Adrenal gland (tissue), 12 donors: ENCODE data around the gene ST6GALNAC4. TPM values are rescaled to one million over a fixed set of nuclear protein-coding genes. Genes with fewer than 3 reads are reported as not detected.
A peak's percentile ranks its signal among the peaks of the same experiment; 100 is the strongest.

ENCODE experiments used
- DNase-seq, 7 donors: peaks; one replicate each; pipeline ENCODE4 v3.0.0-alpha.2; 2019 to 2020
- H3K27ac ChIP-seq, 5 donors: fragments of 200-600 bp; sonication (generic) in 4 of 5; 1 replicate in 3 of 5; 2 replicates in 2 of 5; pipeline versions ENCODE4 v1.5.1 to v1.8.0; 2016 to 2020; ENCODE audit warnings: mild to moderate bottlenecking in 1 of 5
- H3K27me3 ChIP-seq: fragments of 200-600 bp; 2 replicates; pipeline ENCODE4 v1.8.0; 2021
- H3K36me3 ChIP-seq, 2 donors: fragments of 200-600 bp; replicated peaks in 1 of 2; 1 replicate in 1 of 2; 2 replicates in 1 of 2; pipeline versions ENCODE4 v1.5.1 to v1.8.0; 2018 to 2022
- H3K4me1 ChIP-seq, 2 donors: fragments of 200-600 bp; replicated peaks in 1 of 2; 1 replicate in 1 of 2; 2 replicates in 1 of 2; pipeline versions ENCODE4 v1.5.1 to v1.8.0; 2018 to 2021
- H3K4me3 ChIP-seq, 4 donors: fragments of 200-600 bp; sonication (generic) in 3 of 4; one replicate each; pipeline ENCODE4 v1.5.1; 2016 to 2018
- H3K9me3 ChIP-seq, 3 donors: fragments of 200-600 bp; sonication (generic) in 1 of 3; replicated peaks in 1 of 3; 1 replicate in 2 of 3; 2 replicates in 1 of 3; pipeline versions ENCODE4 v1.5.1 to v1.8.0; 2016 to 2021
- POLR2A ChIP-seq, 2 donors: fragments of 450-650 bp; IDR thresholded peaks; one replicate each; pipeline ENCODE4 v1.6.1; 2017; ENCODE audit warnings: antibody characterized with exemption in 2 of 2, mild to moderate bottlenecking in 2 of 2, moderate library complexity in 1 of 2
- WGBS, 4 donors: extraction: QIAGEN DNeasy Blood & Tissue Kit in 2 of 4; methylation state at CpG; one replicate each; pipeline versions ENCODE4 v1.1.5 to v1.1.7; 2013 to 2017; 5-methylcytosine and 5-hydroxymethylcytosine counted together
- intact Hi-C, 2 donors: fragments of 100-400 bp; cut with DNase I; formaldehyde crosslinking; loops; one replicate each; pipeline versions ENCODE4 v1.14.1 to v1.15.0; 2022 to 2023
- polyA plus RNA-seq, 3 donors: library from polyadenylated mRNA; stranded (reverse); fragments of 200-250 nt in 2 of 3; fragments of 350-450 nt in 1 of 3; fragmentation: Illumina TruSeq in 1 of 3; extraction: RNeasy Lipid Tissue Mini Kit (QIAGEN cat#74804) in 1 of 3; gene quantifications; one replicate each; pipeline ENCODE4 v1.2.3, GENCODE V29; 2013 to 2014
- total RNA-seq, 9 donors: library from RNA; depleted of rRNA in 4 of 9; stranded (reverse); fragments of >200 nt in 4 of 9; fragments of 120-200 nt in 1 of 9; fragmentation: NEBNext Ultra II Directional in 1 of 9; extraction: Animal tissue kit (Norgen Biotek cat#: 25700) in 1 of 9; gene quantifications; one replicate each; pipeline versions ENCODE4 v1.1.0 to v1.2.4, GENCODE V29; 2013 to 2023
- TF ChIP-seq, protein P1 (sequence below), 6 experiments: fragments of 450-650 bp in 4 of 6; fragments of 200-600 bp in 2 of 6; sonication (generic) in 1 of 6; IDR thresholded peaks; 1 replicate in 5 of 6; 2 replicates in 1 of 6; pipeline versions ENCODE4 v1.5.1 to v1.8.0; 2016 to 2021; ENCODE audit warnings: antibody characterized with exemption in 6 of 6, mild to moderate bottlenecking in 2 of 6, moderate library complexity in 1 of 6
- donor health status: healthy with polysubstance abuse.
- donor health status: Bipolar disorder and iron deficiency.
- donor health status: DM: yes; HTN: yes; CAD: no.
- donor health status: DM: no; HTN: no; CAD: no.
- donor health status: DM: no; HTN: no; CAD: no.
- donor health status: DM: yes; HTN: yes; CAD: no.

ST6GALNAC4 gene
- total and polyA plus RNA-seq, 12 donors, result 5.3 to 65.7 (median 14.7) TPM

DNA sequence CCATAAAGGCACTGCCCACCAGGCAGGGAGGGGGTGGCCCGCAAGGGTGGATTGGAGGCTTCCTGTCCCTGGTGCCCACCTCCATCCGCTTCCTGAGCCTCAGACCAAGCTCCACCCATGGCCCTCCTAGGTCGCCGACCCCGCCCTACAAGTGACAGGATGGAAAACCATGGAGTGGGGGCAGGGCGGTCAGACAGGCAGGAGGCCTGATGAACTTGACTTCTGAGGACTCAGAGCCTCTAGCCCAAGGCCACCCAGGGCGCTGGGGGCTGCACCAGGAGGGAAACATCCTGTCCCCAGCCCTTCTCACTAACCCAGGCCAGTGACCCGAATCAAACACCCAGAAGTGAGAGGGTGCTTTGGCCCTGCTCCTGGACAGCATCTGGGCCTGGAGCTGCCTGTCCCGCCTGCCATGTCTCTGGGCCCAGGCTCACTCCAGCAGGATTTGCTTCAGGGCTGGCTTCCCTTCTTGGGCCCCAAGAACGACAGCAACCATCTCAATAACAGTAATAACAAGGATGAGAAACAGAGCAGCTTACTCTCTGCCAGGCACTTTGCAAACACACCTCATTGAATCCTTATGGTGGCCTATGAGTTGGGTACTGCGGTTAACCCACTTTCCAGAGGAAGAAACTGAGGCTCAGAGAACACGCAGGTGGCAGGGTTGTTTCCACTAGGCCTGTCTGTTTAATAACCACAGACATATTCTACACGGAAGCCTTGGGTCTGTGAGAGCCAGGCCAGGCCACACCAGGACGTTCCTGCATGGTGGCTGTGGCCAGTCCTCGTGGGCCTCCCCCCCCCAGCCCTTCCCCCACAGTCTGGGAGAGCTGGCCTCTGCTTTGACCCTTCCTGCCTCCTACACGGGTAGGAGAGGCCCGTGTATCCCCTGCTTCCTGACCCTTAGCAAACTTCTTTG, 13.0 kb downstream of the ST6GALNAC4 start:
- Histone ChIP-seq H3K27me3 (no peaks in the 10 kb centered on the region), H3K27ac (peak overlapping the region in 4 of 5 donors; percentile 14 to 88 (median 60)), H3K4me3 (no peak overlapping the region), H3K4me1 (peaks cover 13 to 50% of the 10 kb centered on the region in 2 donors), H3K36me3 (peaks cover 0 to 9% of the 10 kb centered on the region in 2 donors), H3K9me3 (no peaks in the 10 kb centered on the region)
- WGBS, 4 donors, result 45 to 67% (median 53%) methylated on average over 9 to 17 of the region's 17 CpGs
- TF ChIP-seq, protein P1, sequence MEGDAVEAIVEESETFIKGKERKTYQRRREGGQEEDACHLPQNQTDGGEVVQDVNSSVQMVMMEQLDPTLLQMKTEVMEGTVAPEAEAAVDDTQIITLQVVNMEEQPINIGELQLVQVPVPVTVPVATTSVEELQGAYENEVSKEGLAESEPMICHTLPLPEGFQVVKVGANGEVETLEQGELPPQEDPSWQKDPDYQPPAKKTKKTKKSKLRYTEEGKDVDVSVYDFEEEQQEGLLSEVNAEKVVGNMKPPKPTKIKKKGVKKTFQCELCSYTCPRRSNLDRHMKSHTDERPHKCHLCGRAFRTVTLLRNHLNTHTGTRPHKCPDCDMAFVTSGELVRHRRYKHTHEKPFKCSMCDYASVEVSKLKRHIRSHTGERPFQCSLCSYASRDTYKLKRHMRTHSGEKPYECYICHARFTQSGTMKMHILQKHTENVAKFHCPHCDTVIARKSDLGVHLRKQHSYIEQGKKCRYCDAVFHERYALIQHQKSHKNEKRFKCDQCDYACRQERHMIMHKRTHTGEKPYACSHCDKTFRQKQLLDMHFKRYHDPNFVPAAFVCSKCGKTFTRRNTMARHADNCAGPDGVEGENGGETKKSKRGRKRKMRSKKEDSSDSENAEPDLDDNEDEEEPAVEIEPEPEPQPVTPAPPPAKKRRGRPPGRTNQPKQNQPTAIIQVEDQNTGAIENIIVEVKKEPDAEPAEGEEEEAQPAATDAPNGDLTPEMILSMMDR (IDR thresholded peaks at IDR 0.05), result no peak
- TF ChIP-seq POLR2A (IDR thresholded peaks at IDR 0.05), result no peak
- intact Hi-C loops, result no loop called here
- DNase-seq, result peak in 6 of 7 donors; percentile 64 to 86 (median 73)

DNA sequence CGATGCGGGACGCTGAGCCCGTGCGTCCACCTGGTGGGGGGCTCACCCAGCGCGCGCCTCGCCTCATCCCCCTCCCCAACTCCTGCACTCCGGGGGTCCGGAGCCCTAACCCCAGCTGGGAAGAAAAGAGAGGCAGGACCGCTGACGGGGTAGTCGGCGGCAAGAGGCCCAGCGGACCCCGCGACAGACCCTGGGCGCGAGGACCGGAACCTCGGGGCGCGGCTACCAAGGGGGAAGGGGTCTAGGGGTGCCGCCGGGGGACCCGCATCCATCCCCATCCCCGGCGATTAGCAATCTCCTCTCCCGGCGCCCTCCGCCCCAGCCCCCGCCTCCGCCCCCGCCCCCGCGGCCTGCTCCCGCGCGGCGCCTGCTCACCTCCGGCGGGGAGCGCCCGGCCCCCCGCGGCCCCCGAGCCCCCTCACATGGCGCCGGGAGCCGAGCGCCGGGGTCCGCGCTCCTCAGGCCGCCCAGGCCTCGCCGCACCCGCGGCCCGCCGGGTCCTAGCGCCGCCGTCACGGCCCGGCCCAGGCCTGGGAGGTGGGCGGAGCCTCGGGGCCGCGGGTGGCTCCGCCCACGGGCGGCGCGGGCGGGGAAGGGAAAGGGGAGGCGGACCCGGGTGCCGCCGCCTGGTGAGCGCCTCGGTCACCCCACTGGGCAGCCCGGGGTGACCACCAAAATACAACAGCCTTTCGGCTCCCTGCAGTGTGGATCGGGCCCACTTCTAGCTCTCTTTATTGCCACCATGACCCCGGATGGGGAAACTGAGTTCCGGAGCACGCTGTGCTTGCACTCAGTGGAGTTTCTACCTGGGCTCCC, 17.5 kb downstream of the ST6GALNAC4 start, which contains the start of gene ST6GALNAC6:
ST6GALNAC6 (minus strand) TSS at position 476 of the 816 bp plus-strand sequence. CDS start 1,622 bp downstream, outside the sequence.
- DNase-seq, result peak in 5 of 7 donors; percentile 54 to 80 (median 62)
- no peaks in the 10 kb centered on the region for H3K27me3 ChIP-seq
- WGBS, 4 donors, result 0 to 1% (median 1%) methylated on average over 9 to 88 of the region's 89 CpGs

GRCh38 chr9:127898433-127899127, 18.3 kb downstream of the ST6GALNAC4 start:
- 5 to 11% (median 9%) methylated on average over 5 to 31 of the region's 32 CpGs for WGBS, 4 donors
- H3K36me3 ChIP-seq, result peaks cover 0 to 26% of the 10 kb centered on the region in 2 donors
- H3K27ac ChIP-seq, result peak overlapping the region; percentile 65 to 91 (median 87)
- peaks cover 7 to 37% of the 10 kb centered on the region in 2 donors for H3K4me1 ChIP-seq
- H3K4me3 ChIP-seq, result peak overlapping the region; percentile 65 to 94 (median 72)
- no peaks in the 10 kb centered on the region for H3K27me3 ChIP-seq
- TF ChIP-seq POLR2A (IDR thresholded peaks at IDR 0.05), result peak in 1 of 2 donors; percentile 35
- TF ChIP-seq, protein P1 (IDR thresholded peaks at IDR 0.05), result no peak
- peak; percentile 57 to 90 (median 78) for DNase-seq
- H3K9me3 ChIP-seq, result no peaks in the 10 kb centered on the region
- intact Hi-C loops, result no loop called here

More for the DNA sequence above, 17.5 kb downstream of the ST6GALNAC4 start, which contains the start of gene ST6GALNAC6:
- Histone ChIP-seq H3K4me1 (peaks cover 7 to 44% of the 10 kb centered on the region in 2 donors), H3K9me3 (no peaks in the 10 kb centered on the region), H3K4me3 (peak within 1 kb of the TSS; percentile 65 to 94 (median 72)), H3K36me3 (peaks cover 0 to 18% of the 10 kb centered on the region in 2 donors), H3K27ac (peak within 1 kb of the TSS; percentile 65 to 91 (median 87))
- TF ChIP-seq POLR2A (IDR thresholded peaks at IDR 0.05), result peak in 1 of 2 donors; percentile 32
- TF ChIP-seq, protein P1 (IDR thresholded peaks at IDR 0.05), result no peak
- intact Hi-C loops, result no loop called here
